WTC11 (cell line): ENCODE results near the gene NDUFB10. TPM values are rescaled to one million over a fixed set of nuclear protein-coding genes. Genes with fewer than 3 reads are reported as not detected.

Experiments
- ATAC-seq: fragments of 200-7000 bp; cut with Tn5 transposase; 2 replicates; pipeline ENCODE4 v1.10.0; 2021; ENCODE audit warnings: mild to moderate bottlenecking, moderate library complexity
- CTCF ChIA-PET: fragments of 300-600 bp; sonication (Branson Sonifier 250); formaldehyde crosslinking; loops from one replicate; lab custom pipeline; 2021; ENCODE audit warnings: antibody characterized with exemption; lab: Charles Lee
- POLR2A ChIA-PET: fragments of 350-600 bp; sonication (Branson Sonifier 250); formaldehyde crosslinking; loops from one replicate; lab custom pipeline; 2021; ENCODE audit warnings: antibody characterized with exemption; lab: Charles Lee
- DNase-seq: peaks from one replicate; pipeline ENCODE4 v3.0.0; 2021; ENCODE audit warnings: low spot score
- H3K27ac Mint-ChIP-seq: 2 replicates; pipeline ENCODE4 v1.8.0; 2021; ENCODE audit warnings: mixed read lengths
- H3K27me3 Mint-ChIP-seq: 2 replicates; pipeline ENCODE4 v1.8.0; 2021; ENCODE audit warnings: low read depth, mild to moderate bottlenecking, moderate library complexity, mixed read lengths
- H3K36me3 Mint-ChIP-seq: 2 replicates; pipeline ENCODE4 v1.8.0; 2021; ENCODE audit warnings: mixed read lengths
- H3K4me1 Mint-ChIP-seq: 2 replicates; pipeline ENCODE4 v1.8.0; 2022; ENCODE audit warnings: mixed read lengths
- H3K4me3 Mint-ChIP-seq: 2 replicates; pipeline ENCODE4 v1.8.0; 2021; ENCODE audit warnings: mild to moderate bottlenecking, moderate library complexity, mixed read lengths
- H3K9me3 Mint-ChIP-seq: 2 replicates; pipeline ENCODE4 v1.8.0; 2021; ENCODE audit warnings: mixed read lengths
- FOXP1 ChIP-seq: sonication (generic); formaldehyde crosslinking; IDR thresholded peaks from 2 replicates; pipeline ENCODE4 v1.8.0; 2022; ENCODE audit warnings: missing genetic modification reagents, mild to moderate bottlenecking, moderate library complexity, borderline replicate concordance
- FOXP4 ChIP-seq: sonication (generic); formaldehyde crosslinking; IDR thresholded peaks from 2 replicates; pipeline ENCODE4 v1.8.0; 2022; ENCODE audit warnings: mild to moderate bottlenecking, missing genetic modification reagents
- HMGA2 ChIP-seq: fragments of 250-450 bp; sonication (Bioruptor Pico); IDR thresholded peaks from 2 replicates; pipeline ENCODE4 v1.4.0; 2021; ENCODE audit warnings: mild to moderate bottlenecking, moderate library complexity
- HMGXB4 ChIP-seq: sonication (generic); formaldehyde crosslinking; IDR thresholded peaks from 2 replicates; pipeline ENCODE4 v1.8.1; 2023; ENCODE audit warnings: mild to moderate bottlenecking, moderate library complexity, missing genetic modification reagents
- MAX ChIP-seq: sonication (generic); formaldehyde crosslinking; IDR thresholded peaks from 2 replicates; pipeline ENCODE4 v1.8.0; 2022; ENCODE audit warnings: mild to moderate bottlenecking, missing genetic modification reagents
- MYBL2 ChIP-seq: sonication (generic); formaldehyde crosslinking; IDR thresholded peaks from 2 replicates; pipeline ENCODE4 v1.8.1; 2023; ENCODE audit warnings: mild to moderate bottlenecking, moderate library complexity, missing genetic modification reagents
- NFATC4 ChIP-seq: fragments of 250-450 bp; sonication (Bioruptor Pico); IDR thresholded peaks from 2 replicates; pipeline ENCODE4 v1.9.0; 2021; ENCODE audit warnings: mild to moderate bottlenecking
- NR2C2 ChIP-seq: sonication (generic); formaldehyde crosslinking; IDR thresholded peaks from 2 replicates; pipeline ENCODE4 v1.8.0; 2022; ENCODE audit warnings: mild to moderate bottlenecking, missing genetic modification reagents
- PREB ChIP-seq: sonication (generic); formaldehyde crosslinking; IDR thresholded peaks from 2 replicates; pipeline ENCODE4 v1.8.1; 2022; ENCODE audit warnings: mild to moderate bottlenecking, missing genetic modification reagents, moderate library complexity, borderline replicate concordance
- RORB ChIP-seq: fragments of 250-450 bp; sonication (Bioruptor Pico); IDR thresholded peaks from 2 replicates; pipeline ENCODE4 v1.9.0; 2021; ENCODE audit warnings: mild to moderate bottlenecking
- USF1 ChIP-seq: sonication (generic); formaldehyde crosslinking; IDR thresholded peaks from 2 replicates; pipeline ENCODE4 v1.8.0; 2022; ENCODE audit warnings: mild to moderate bottlenecking, missing genetic modification reagents
- USF2 ChIP-seq: sonication (generic); formaldehyde crosslinking; IDR thresholded peaks from 2 replicates; pipeline ENCODE4 v1.8.1; 2023; ENCODE audit warnings: mild to moderate bottlenecking, missing genetic modification reagents, moderate library complexity
- ZNF138 ChIP-seq: sonication (generic); formaldehyde crosslinking; conservative IDR thresholded peaks from 2 replicates; pipeline ENCODE4 v1.8.1; 2022; ENCODE audit warnings: mild to moderate bottlenecking, moderate library complexity, missing genetic modification reagents
- ZNF219 ChIP-seq: sonication (generic); formaldehyde crosslinking; IDR thresholded peaks from 2 replicates; pipeline ENCODE4 v1.8.0; 2023; ENCODE audit warnings: missing genetic modification reagents, mild to moderate bottlenecking, borderline replicate concordance
- ZNF396 ChIP-seq: fragments of 250-450 bp; sonication (Bioruptor Pico); IDR thresholded peaks from 2 replicates; pipeline ENCODE4 v1.8.0; 2021; ENCODE audit warnings: mild to moderate bottlenecking, moderate library complexity, borderline replicate concordance
- ZNF425 ChIP-seq: fragments of 250-450 bp; sonication (Bioruptor Pico); conservative IDR thresholded peaks from 2 replicates; pipeline ENCODE4 v1.9.0; 2021; ENCODE audit warnings: mild to moderate bottlenecking
- total RNA-seq: library from RNA; stranded (reverse); gene quantifications from 3 replicates; pipeline ENCODE4 v1.2.3, GENCODE V29; 2021

NDUFB10 gene
- total RNA-seq, 1 experiment from 2014 or later: 228 TPM

GRCh38 chr16:1916640-1916990 is 42.7 kb upstream of the NDUFB10 start (continued):
- no peak for TF ChIP-seq HMGXB4 (CRISPR knock-in tag)
- TF ChIP-seq, all 79 proteins: peak for 0

GRCh38 chr16:1917056-1917664 is 42.2 kb upstream of the NDUFB10 start:
- H3K9me3 Mint-ChIP-seq: no peaks in the 10 kb centered on the region
- ATAC-seq: no peak
- no peak for TF ChIP-seq USF2 (CRISPR knock-in tag)
- no peak for TF ChIP-seq FOXP4
- no peak for TF ChIP-seq NFATC4 (CRISPR knock-in tag)
- ChIA-PET CTCF (interaction anchor here (0.7 to 1.6 kb wide), 9 partner anchors 10 to 1240 kb away, joined by 3 to 16 read pairs (median 4); no protein-coding TSS in a partner anchor), POLR2A (no interaction called here)
- peaks cover 76% of the 10 kb centered on the region for H3K27me3 Mint-ChIP-seq
- peaks cover 35% of the 10 kb centered on the region for H3K4me1 Mint-ChIP-seq
- no peaks in the 10 kb centered on the region for H3K36me3 Mint-ChIP-seq
- peak overlapping the region; percentile 55 for H3K4me3 Mint-ChIP-seq
- no peak overlapping the region for H3K27ac Mint-ChIP-seq
- no peak for DNase-seq

GRCh38 chr16:1917665-1918350 is 41.5 kb upstream of the NDUFB10 start:
- CTCF ChIA-PET: interaction anchor here (0.5 kb wide), 1 partner anchor 308 kb away, joined by 3 read pairs; no protein-coding TSS in a partner anchor
- ATAC-seq (no peak), DNase-seq (no peak)
- Mint-ChIP-seq H3K4me3 (peak overlapping the region; percentile 55), H3K27ac (no peak overlapping the region), H3K9me3 (peaks cover 3% of the 10 kb centered on the region), H3K27me3 (peaks cover 82% of the 10 kb centered on the region), H3K36me3 (no peaks in the 10 kb centered on the region), H3K4me1 (peaks cover 35% of the 10 kb centered on the region)
- POLR2A ChIA-PET: no interaction called here
- no peak for TF ChIP-seq RORB (CRISPR knock-in tag)
- TF ChIP-seq NR2C2 (CRISPR knock-in tag): no peak
- no peak for TF ChIP-seq ZNF219 (CRISPR knock-in tag)
- TF ChIP-seq ZNF425: no peak
- no peak for TF ChIP-seq MAX (CRISPR knock-in tag)
- TF ChIP-seq MYBL2: no peak
- TF ChIP-seq FOXP1: no peak
- no peak for TF ChIP-seq USF1 (CRISPR knock-in tag)
- no peak for TF ChIP-seq PREB
- no peak for TF ChIP-seq HMGA2
- TF ChIP-seq ZNF396 (CRISPR knock-in tag): no peak
- no peak for TF ChIP-seq ZNF138 (CRISPR knock-in tag)
